HG02798 (cell line): ENCODE measurements around the gene ZNF559.
A peak's percentile ranks its signal among the peaks of the same experiment; 100 is the strongest.
"Not testable (repeated sequence)": the region's sequence is repeated elsewhere in the genome, so short reads cannot be mapped to it uniquely, and the experiment has no call there.

ENCODE experiments used
- ATAC-seq: cut with Tn5 transposase; IDR thresholded peaks from one replicate; pipeline ENCODE4 v1.9.1; 2021; ENCODE audit warnings: mild to moderate bottlenecking; ENCODE audit not compliant: unreplicated experiment, poor library complexity

ZNF559 gene

DNA sequence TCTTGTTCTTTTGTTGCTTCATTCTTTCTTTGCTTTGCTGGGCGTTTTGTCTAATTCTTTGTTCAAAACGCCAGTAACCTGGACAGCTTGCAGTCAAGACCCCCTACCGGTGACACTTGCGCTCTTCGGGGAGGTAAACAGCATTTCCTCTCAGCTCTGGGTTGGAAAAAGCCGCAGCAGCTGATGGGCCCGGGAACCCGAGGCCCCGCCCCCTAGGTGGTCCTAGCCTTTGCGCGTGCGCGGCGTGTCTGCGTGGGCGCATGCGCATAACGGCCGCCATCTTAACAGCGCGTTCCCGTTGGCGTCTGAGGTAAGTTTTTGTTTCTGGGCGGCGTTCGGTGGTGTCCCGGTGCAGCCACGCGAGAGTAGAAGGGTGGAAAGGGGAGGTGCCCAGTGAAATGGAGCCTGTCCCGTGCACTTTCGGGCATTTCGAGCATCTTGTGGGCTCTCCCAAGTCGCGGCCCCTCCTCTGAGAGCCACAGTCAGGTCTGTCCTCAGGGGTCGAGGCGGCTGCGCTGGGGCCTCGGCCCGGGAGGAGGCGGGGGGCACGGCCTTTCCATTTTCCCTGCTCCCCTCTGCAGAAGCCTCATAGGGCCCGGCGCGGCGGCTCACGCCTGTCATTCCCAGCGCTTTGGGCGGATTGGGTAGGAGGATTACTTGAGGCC lies at the start of gene ZNF559:
Gene ZNF559 (plus strand): TSS at position 261 of the 665 bp plus-strand sequence. CDS start 14,371 bp downstream, outside the sequence.
- ATAC-seq: peak; percentile 97

GRCh38 chr19:9283485-9283884 lies 40.5 kb upstream of the ZNF559 start:
- ATAC-seq: not testable (repeated sequence)

- ATAC-seq: no peak
Observed at GRCh38 chr19:9289231-9289884, 34.6 kb upstream of the ZNF559 start.

DNA sequence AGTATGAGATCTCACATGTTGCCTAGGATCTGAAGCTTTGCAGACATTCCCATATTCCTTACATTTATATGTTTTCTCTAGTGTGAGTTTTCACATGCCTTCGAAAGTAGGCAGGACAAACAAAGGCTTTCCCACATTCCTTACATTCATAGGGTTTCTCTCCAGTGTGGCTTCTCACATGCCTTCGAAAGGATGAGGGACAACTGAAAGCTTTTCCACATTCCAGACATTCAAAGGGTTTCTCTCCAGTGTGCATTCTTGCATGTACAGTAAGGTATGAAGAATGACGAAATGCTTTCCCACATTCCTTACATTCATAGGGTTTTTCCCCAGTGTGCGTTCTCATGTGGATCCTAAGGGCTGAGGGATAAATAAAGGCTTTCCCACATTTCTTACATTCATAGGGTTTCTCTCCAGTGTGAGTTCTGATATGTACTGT lies 28.5 kb upstream of the ZNF559 start:
- no peak for ATAC-seq

- no peak for ATAC-seq
Observed at GRCh38 chr19:9296336-9296735, 27.6 kb upstream of the ZNF559 start.

DNA sequence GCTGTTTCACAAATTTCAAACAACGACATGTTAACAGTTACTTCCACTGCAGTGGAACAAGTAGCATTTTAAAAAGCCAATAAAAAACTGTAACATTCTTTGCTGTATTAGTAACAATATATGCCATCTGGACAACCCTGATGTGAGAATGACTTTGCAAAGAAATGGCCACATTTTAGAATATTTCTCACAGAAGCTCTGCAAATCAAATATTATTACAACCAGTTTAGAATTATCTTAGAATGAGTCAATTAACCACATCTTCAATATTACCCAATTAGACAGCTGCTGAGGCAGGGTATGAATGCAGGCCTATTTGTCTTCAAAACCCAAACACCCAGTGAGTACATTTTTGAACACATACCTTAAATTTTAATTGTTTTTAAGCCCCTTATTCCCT lies 17.5 kb upstream of the ZNF559 start:
- ATAC-seq: no peak

- no peak for ATAC-seq
Observed at GRCh38 chr19:9308091-9308770, 15.7 kb upstream of the ZNF559 start.

DNA sequence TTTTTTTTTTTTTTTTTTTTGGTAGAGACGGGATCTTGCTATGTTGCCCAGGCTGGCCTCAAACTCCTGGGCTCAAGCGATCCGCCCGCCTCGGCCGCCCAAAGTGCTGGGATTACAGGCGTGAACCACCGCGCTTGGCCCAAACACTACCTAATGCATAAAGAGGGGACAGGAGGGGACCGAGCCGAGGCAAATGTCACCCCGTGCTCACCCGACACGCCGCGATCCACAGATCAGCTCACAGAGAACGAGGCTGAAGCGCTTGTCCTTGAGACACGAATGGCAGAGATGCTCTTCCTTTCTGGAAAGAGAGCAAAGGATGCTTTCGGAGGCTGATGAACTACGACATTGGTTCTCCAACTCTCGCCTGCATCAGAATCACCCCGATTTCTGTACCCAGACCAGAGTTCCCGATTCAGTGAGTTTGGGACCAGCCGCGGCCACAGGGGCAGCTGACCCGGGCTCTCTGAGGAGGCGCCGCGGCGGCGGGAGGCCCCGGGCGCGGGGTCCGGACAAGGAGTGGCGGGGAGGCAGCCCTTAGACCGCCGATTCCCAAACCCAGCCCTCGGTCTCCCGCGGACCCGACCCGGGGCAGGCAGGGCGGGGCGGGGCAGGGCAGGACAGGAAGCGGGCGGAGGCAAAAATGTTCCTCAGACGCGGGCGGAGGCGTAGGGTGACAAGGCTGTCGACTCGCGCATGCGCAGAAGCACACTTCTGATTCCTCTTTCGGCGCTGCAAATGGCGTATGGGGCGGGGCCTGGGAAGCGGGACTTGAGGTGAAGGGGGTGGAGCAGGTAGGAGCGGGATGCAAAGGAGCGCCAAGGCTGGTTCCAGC lies 14.6 kb upstream of the ZNF559 start, which contains the start of gene ZNF699:
Gene ZNF699 (minus strand): TSS at position 700 of the 835 bp plus-strand sequence. CDS start 4,719 bp downstream, outside the sequence.
- peak; percentile 95 for ATAC-seq

GRCh38 chr19:9309974-9310446 lies 14.0 kb upstream of the ZNF559 start:
- ATAC-seq: peak; percentile 67

DNA sequence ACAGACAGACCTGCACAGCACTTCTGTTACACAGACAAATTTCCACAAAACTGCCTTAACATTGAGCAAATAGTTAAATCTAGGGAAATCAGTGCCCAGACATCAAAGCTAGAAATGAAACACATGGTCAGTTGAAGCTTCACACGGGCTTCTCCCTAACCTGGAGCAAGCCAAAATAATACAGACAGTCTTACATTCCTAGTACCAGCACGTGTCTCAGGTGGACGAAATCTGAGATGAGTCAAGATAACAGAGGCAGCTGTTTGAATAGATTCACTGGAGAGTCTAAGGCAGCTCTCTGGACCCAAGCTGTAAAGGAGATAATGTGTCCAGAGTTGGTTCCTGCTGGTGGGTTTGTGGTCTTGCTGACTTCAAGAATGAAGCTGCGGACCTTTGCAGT lies 10.2 kb upstream of the ZNF559 start:
- ATAC-seq: no peak

DNA sequence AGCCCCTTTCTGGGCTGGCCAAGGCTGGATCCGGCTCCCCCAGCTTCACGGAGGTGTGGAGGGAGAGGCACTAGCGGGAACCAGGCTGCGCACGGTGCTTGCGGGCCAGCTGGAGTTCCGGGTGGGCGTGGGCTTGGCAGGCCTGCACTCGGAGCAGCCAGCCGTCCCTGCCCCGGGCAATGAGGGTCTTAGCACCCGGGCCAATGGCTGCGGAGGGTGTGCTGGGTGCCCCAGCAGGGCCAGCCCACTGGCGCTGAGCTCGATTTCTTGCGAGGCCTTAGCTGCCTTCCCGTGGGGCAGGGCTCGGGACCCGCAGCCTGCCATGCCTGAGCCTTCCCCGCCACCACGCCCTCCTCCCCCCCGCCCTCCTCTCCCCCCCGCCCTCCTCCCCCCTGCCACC lies 2.6 kb upstream of the ZNF559 start:
- ATAC-seq: no peak

DNA sequence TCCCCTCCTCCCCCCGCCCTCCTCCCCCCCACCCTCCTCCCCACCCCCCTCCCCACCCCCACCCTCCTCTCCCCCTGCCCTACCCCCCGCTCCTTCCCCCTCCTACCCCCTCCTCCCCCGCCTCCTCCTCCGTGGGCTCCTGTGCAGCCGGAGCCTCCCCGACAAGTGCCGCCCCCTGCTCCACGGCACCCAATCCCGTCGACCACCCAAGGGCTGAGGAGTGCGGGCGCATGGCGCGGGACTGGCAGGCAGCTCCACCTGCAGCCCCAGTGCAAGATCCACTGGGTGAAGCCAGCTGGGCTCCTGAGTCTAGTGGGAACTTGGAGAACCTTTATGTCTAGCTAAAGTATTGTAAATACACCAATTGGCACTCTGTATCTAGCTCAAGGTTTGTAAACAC lies 2.2 kb upstream of the ZNF559 start:
- ATAC-seq: not testable (repeated sequence)

DNA sequence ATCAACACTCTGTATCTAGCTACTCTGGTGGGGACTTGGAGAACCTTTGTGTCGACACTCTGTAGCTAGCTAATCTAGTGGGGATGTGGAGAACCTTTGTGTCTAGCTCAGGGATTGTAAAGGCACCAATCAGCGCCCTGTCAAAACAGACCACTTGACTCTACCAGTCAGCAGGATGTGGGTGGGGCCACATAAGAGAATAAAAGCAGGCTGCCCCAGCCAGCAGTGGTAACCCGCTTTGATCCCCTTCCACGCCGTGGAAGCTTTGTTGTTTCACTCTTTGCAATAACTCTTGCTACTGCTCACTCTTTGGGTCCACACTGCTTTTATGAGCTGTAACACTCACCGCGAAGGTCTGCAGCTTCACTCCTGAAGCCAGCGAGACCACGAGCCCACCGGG lies 1.8 kb upstream of the ZNF559 start:
- not testable (repeated sequence) for ATAC-seq

DNA sequence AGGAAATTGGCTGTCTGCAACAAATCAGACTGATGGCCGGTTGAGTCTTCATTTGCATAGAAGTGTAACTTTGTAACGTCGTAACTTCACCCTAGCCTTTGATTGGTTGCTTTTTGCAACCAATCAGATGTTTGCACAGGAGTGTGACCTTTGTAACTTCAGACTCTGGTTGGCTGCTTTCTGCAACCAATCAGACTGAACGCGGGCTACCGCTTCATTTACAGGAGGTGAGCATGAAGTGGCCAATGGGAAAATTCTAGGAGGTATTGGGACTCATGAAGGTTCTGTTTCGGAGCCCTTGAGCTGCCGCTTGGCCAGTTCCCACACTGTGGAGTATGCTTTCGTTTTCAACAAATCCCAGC lies 441 bp upstream of the ZNF559 start:
- peak; percentile 30 for ATAC-seq

DNA sequence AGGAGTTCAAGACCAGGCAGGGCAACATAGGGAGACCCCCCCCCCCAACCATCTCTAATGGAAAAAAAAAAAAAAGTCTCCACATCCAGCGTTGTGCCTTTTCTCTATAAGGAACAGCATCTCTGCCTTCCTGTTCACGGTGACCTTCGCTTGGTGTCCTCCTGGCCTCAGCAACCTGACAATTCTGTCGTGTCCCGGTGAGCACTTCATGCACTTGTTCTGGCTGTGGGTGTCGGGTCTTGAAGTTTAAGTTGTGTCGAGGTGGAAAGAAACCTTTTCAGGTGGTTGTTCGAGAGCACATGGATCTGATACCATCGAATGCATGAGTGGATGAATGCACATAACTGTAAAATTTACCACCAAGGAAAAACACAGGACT lies 594 bp downstream of the ZNF559 start:
- ATAC-seq: no peak

GRCh38 chr19:9329999-9330398 lies 6.0 kb downstream of the ZNF559 start:
- ATAC-seq: no peak

DNA sequence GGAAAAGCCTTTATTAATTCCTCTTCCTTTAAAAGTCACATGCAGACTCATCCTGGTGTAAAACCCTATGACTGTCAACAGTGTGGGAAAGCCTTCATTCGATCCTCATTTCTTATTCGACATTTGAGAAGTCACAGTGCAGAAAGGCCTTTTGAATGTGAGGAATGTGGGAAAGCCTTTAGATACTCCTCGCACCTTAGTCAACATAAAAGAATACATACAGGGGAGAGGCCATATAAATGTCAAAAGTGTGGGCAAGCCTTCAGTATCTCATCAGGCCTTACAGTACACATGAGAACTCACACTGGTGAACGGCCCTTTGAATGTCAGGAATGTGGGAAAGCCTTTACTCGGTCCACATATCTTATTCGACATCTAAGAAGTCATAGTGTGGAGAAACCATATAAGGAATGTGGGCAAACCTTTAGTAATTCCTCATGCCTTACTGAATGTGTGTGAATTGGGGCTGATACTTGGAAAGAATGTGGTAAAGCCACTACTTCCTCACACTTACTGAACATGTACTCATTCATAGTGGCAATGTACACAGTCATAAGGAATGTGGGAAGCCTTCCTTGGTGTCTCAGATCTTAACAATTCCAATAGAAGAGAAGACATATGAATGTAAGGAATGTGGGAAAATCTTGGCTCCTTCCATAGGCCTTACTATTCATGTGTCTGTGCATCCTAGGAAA lies 18.8 kb downstream of the ZNF559 start:
- no peak for ATAC-seq

- no peak for ATAC-seq
Observed at GRCh38 chr19:9345005-9345404, 21.0 kb downstream of the ZNF559 start.

- no peak for ATAC-seq
Observed at GRCh38 chr19:9348253-9348652, 24.3 kb downstream of the ZNF559 start.

- ATAC-seq: no peak
Observed at GRCh38 chr19:9348671-9349070, 24.7 kb downstream of the ZNF559 start.
